SK-N-MC (cell line): Measurements from ENCODE around the gene HNRNPK.

Experiments used
- DNase-seq: peaks from one replicate; pipeline ENCODE4 v3.0.0-alpha.2; 2011; ENCODE audit warnings: low read depth, low spot score
- H3K27ac ChIP-seq: fragments of 200-600 bp; sonication (generic); 2 replicates; pipeline ENCODE4 v1.5.1; 2016; ENCODE audit warnings: mixed run types
- H3K36me3 ChIP-seq: fragments of 200-600 bp; sonication (generic); 2 replicates; pipeline ENCODE4 v1.6.1; 2017; ENCODE audit warnings: antibody characterized with exemption, low read length, mixed read lengths; ENCODE audit not compliant: insufficient read depth
- H3K4me3 ChIP-seq: fragments of 200-600 bp; sonication (generic); 2 replicates; pipeline ENCODE4 v1.5.1; 2016
- H3K9ac ChIP-seq: fragments of 200-600 bp; sonication (generic); 2 replicates; pipeline ENCODE4 v1.8.0; 2017; ENCODE audit warnings: mixed run types, mixed read lengths; ENCODE audit not compliant: insufficient read length
- H3K9me3 ChIP-seq: fragments of 200-600 bp; sonication (generic); 2 replicates; pipeline ENCODE4 v1.6.1; 2017; ENCODE audit warnings: low read depth, mild to moderate bottlenecking, antibody characterized with exemption, low read length, moderate library complexity, mixed read lengths
- EZH2 ChIP-seq: fragments of 200-600 bp; sonication (generic); IDR thresholded peaks from one replicate; pipeline ENCODE4 v1.6.1; 2017; ENCODE audit warnings: antibody characterized with exemption
- FOXP2 ChIP-seq: optimal IDR thresholded peaks from 2 replicates; pipeline ENCODE3; 2011; ENCODE audit warnings: mild to moderate bottlenecking, moderate library complexity; ENCODE audit not compliant: insufficient read depth; ENCODE audit errors: extremely low read length, control extremely low read depth
- POLR2AphosphoS5 ChIP-seq: IDR thresholded peaks from 2 replicates; pipeline ENCODE4 v1.6.1; 2012; ENCODE audit warnings: mild to moderate bottlenecking, low read depth, low read length, borderline replicate concordance

The HNRNPK gene

DNA sequence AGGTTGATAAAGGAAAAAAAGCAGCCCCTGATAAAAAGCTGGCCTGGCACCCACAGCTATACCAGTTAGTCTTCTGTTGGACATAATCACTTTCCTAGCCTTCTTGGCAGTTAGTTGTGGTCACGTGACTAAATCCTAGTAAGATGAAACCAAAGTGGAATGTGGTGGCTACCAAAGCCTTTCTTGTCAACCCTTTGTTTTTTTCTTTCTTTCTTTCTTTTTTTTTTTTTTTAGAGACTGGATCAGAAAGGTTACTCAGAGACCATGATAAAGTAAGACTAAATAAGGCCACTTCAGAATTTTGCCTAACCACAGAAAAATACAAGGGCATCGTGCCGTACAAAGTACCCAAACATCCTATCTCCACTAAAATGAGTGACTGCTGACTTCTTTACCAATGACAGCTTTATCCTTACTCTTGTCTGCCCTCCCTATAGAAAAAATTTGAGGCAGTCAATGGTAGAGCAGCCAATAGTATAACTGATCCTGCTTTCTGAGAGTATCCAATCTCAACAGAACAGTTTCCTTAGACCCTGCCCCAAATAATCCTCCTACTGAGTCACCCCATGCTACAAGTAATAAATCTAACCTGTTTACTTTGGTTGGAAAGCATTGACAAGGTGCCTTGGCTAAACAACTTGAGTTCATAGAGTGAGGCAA is 44.6 kb downstream of the HNRNPK start:
- Histone ChIP-seq H3K9me3 (no peaks in the 10 kb centered on the region), H3K9ac (no peak overlapping the region), H3K36me3 (no peaks in the 10 kb centered on the region), H3K4me3 (no peak overlapping the region), H3K27ac (peak overlapping the region; percentile 33; the same call in 1 of the 2 replicates)
- DNase-seq, result no peak
- TF ChIP-seq FOXP2, result no peak
- TF ChIP-seq POLR2AphosphoS5, result no peak
- TF ChIP-seq EZH2, result no peak

DNA sequence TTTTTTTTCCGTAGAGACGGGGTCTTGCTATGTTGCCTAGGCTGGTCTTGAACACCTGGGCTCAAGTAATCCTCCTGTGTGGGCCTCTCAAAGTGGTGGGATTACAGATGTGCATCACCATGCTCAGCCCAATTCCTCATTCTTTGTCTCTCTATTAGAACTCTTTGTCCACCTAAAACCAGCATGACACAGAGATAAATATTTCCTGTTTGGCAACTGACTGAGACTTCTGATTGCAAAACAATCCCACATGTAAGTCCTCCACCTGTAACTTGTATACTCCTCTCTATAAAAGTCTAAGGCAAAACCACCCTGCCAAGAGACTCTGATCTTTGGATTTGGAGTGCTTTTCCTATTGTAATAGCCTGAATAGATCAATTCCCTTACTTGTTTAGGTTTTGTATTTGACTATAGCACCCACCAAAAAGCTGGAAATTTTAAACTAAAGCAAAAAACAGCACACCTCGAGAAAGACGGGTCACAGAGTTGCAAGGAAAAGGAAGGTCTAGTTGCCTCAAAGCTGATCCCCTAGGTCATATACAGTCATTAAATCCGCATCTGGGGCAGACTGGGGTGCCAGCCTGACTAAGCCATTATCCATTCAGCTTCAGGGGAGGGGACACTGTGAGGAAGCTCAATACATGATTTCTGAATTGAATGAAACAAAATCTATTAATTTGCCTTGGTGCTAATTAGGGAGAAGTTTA is 45.3 kb downstream of the HNRNPK start:
- Histone ChIP-seq H3K9me3 (no peaks in the 10 kb centered on the region), H3K36me3 (no peaks in the 10 kb centered on the region), H3K9ac (no peak overlapping the region), H3K27ac (peak overlapping the region; percentile 33), H3K4me3 (no peak overlapping the region; the same call in 1 of the 2 replicates)
- DNase-seq, result no peak
- TF ChIP-seq EZH2, result no peak
- no peak for TF ChIP-seq FOXP2
- TF ChIP-seq POLR2AphosphoS5, result no peak

DNA sequence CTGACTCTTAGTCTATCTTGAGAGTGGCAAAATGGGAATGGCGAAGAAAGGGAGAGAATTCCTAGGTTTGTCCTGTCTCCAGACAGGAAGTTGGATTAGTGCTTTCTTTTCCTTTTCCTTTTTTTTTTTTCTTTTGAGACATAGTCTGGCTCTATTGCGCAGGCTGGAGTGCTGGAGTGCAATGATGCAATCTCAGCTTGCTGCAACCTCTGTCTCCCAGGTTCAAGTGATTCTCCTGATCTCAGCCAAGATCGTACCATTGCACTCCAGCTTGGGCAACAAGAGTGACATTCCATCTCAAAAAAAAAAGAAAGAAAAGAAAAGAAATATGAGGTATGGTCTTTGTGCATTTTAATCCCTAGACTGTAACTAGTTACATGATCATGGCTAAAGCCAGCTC is 46.2 kb downstream of the HNRNPK start:
- H3K36me3 ChIP-seq, result no peaks in the 10 kb centered on the region
- peak overlapping the region; percentile 30; the same call in 1 of the 2 replicates for H3K4me3 ChIP-seq
- no peak overlapping the region for H3K9ac ChIP-seq
- H3K9me3 ChIP-seq, result no peaks in the 10 kb centered on the region
- H3K27ac ChIP-seq, result no peak overlapping the region
- DNase-seq, result peak; percentile 26
- TF ChIP-seq FOXP2 (no peak), EZH2 (no peak), POLR2AphosphoS5 (no peak)

DNA sequence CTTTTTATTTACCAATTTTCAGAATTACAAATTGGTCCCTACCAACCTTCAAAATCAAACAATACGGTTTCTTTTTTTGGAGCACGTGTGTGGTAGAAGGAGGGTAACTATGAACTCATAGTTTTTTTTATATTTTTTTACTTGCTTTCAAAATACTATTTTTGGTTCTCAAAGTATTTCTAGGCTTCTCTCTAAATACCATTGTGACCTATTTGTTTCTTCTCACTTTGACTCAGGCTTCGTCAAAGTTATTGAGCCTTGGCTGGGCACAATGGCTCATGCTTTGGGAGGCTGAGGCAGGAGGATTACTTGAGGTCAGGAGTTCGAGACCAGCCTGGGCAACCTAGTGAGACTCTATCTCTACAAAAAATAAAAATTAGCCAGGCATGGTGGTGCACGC is 47.2 kb downstream of the HNRNPK start:
- no peaks in the 10 kb centered on the region for H3K9me3 ChIP-seq
- TF ChIP-seq FOXP2, result no peak
- TF ChIP-seq POLR2AphosphoS5, result no peak
- no peak for TF ChIP-seq EZH2
- H3K36me3 ChIP-seq, result no peaks in the 10 kb centered on the region
- no peak for DNase-seq
- H3K9ac ChIP-seq, result no peak overlapping the region
- H3K27ac ChIP-seq, result no peak overlapping the region
- no peak overlapping the region for H3K4me3 ChIP-seq

DNA sequence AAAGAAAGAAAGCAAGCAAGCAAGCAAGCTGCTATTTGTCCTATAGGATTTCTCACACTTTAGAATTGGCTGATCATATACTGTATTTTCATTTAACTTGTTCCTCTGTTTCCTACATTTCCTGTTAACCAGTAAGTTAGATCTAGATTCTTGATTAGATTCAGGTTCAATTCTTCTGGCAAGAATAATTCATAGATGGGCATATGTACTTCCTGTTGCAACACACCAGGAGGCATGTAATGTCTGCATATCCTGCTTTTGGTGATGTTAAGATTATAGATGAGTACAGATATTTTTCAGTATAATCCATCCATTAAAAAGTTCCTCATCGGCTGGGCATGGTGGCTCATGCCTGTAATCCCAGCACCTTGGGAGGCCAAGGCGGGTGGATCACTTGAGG is 48.0 kb downstream of the HNRNPK start:
- H3K27ac ChIP-seq, result no peak overlapping the region
- no peaks in the 10 kb centered on the region for H3K36me3 ChIP-seq
- peak; percentile 65 for DNase-seq
- H3K9me3 ChIP-seq, result no peaks in the 10 kb centered on the region
- H3K9ac ChIP-seq, result no peak overlapping the region
- TF ChIP-seq FOXP2 (no peak), POLR2AphosphoS5 (no peak), EZH2 (no peak)
- H3K4me3 ChIP-seq, result no peak overlapping the region

DNA sequence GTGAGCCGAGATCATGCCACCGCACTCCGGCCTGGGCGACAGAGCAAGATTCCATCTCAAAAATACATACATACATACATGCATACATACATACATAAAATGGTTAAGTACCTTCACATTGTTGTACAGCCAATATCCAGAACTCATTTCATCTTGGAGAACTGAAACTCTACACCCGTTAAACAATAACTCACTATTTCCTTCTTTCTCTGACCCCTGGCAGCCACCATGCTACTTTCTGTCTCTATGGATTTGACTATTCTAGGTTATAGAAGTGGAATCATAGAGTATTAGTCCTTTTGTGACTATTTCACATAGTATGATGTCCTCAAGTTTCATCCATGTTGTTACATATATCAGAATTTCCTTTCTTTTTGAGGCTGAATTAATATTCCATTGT is 49.1 kb downstream of the HNRNPK start:
- TF ChIP-seq EZH2 (no peak), POLR2AphosphoS5 (no peak), FOXP2 (no peak)

DNA sequence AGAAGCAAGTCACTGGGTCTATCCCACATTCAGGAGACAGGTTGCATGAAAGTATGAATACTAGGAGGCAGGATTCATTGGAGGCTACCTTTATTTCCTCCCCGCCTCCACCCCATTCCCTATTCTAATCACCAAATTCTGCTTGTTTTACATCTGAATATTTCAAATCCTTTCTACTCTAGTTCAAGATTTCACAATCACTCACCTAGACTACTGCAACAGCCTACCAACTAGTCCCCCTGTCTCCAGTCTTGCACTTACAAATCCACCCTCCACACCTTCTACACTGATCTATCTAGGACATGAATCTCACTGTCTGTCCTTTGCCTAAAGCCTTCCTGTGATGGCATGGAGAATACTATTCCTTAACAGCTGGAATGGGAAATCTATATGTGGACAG is 52.4 kb downstream of the HNRNPK start:
- no peaks in the 10 kb centered on the region for H3K9me3 ChIP-seq
- H3K36me3 ChIP-seq, result no peaks in the 10 kb centered on the region
- DNase-seq, result no peak
- no peak overlapping the region for H3K4me3 ChIP-seq
- H3K27ac ChIP-seq, result no peak overlapping the region
- no peak overlapping the region for H3K9ac ChIP-seq
- no peak for TF ChIP-seq FOXP2
- TF ChIP-seq POLR2AphosphoS5, result no peak
- no peak for TF ChIP-seq EZH2

More for the DNA sequence above, 49.1 kb downstream of the HNRNPK start:
- Histone ChIP-seq H3K9ac (no peak overlapping the region), H3K27ac (no peak overlapping the region), H3K9me3 (no peaks in the 10 kb centered on the region), H3K4me3 (no peak overlapping the region), H3K36me3 (no peaks in the 10 kb centered on the region)
- no peak for DNase-seq

DNA sequence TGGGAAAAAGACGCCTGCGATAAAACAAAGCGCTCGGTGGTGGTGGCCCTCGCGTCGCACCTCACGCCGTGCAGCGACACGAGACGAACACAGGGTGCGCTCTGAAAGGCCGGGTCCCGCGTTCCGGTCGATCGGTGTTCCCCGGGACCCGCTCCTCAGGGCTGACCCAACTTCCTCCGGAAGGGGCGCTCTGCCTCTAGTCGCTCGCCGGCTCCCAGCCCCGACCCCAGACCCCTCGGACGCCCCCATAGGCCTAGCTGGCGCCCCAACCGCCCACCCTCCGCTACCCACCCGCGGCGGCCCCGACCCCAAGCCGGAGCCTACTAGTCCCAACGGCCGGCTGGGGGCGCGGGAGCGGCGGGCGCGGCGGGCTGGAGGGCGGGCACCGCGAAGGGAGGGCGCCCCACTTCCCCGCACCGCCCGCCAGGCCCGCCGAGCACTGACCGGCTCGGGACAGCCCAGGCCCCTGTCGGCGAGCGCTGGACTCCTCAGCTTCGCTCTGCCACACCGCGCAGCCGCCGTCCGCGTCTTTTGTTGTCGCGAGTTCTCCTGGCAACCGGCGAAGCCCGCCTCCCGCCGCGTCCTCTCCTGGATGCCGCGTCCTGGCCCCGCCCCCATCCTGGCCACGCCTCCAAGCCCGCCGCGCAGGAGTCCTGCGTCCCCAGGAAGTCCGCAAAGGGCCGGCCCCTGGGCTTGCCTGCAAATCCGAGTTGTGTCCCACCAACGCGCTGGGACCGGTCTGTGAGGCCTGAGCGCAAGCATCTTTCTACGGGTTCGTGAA is 58.9 kb downstream of the HNRNPK start, which contains the start of gene KIF27:
KIF27 (minus strand) TSS at position 506 of the 781 bp plus-strand sequence. CDS start 5,841 bp downstream, outside the sequence.
- peak within 1 kb of the TSS; percentile 85 for H3K4me3 ChIP-seq
- no peak for TF ChIP-seq EZH2
- peak; percentile 33 for TF ChIP-seq FOXP2
- peak; percentile 92 for TF ChIP-seq POLR2AphosphoS5
- no peaks in the 10 kb centered on the region for H3K9me3 ChIP-seq
- peak within 1 kb of the TSS; percentile 38; the same call in 1 of the 2 replicates for H3K27ac ChIP-seq
- peak within 1 kb of the TSS; percentile 80 for H3K9ac ChIP-seq
- no peaks in the 10 kb centered on the region for H3K36me3 ChIP-seq
- no peak for DNase-seq
